GM10266 (cell line): ENCODE results near the gene FANCC.

ENCODE experiments used
- DNase-seq: peaks from one replicate; pipeline ENCODE4 v3.0.0; 2012; ENCODE audit errors: extremely low spot score
- TF ChIP-seq, protein P1 (sequence below): IDR thresholded peaks from 2 replicates; pipeline ENCODE4 v1.5.1; 2012; ENCODE audit warnings: mild to moderate bottlenecking, low read depth; ENCODE audit not compliant: control insufficient read depth, insufficient read depth; ENCODE audit errors: missing control alignments

The FANCC gene

DNA sequence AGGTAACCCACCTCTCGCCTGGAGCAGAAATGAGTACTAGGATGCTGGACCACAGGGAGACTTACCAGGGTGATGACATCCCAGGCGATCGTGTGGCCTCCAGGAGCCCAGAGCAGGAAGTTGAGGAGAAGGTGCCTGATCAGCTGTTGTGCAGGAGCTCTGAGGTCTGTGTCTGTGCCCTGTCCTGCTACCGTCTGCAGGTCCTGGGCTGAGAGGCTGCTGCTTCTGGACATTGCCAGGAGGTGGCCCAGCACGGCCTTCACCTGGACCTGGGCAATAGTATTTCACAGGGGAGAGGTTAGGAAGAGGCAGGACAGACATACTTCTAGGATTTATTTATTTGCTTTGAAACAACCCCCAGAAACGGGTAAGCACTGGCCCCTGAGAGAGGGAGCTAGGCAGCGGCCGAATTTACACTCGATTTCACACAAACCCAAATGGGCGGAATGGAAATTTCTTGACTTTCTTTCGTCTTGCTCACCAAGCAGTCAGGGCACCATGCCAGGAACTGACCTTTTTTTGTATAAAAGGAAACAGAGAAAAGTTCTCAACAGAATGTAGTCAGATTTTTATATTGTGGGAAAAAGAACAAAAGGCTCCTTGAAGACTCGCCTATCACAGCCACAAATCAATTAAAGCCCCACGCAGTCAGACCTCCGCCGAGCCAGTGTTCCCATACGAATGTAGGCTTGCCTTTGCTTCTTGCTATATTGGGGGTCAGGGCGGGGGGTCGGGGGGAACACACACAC, 210.3 kb downstream of the FANCC start:
- no peak for DNase-seq
- TF ChIP-seq, protein P1, sequence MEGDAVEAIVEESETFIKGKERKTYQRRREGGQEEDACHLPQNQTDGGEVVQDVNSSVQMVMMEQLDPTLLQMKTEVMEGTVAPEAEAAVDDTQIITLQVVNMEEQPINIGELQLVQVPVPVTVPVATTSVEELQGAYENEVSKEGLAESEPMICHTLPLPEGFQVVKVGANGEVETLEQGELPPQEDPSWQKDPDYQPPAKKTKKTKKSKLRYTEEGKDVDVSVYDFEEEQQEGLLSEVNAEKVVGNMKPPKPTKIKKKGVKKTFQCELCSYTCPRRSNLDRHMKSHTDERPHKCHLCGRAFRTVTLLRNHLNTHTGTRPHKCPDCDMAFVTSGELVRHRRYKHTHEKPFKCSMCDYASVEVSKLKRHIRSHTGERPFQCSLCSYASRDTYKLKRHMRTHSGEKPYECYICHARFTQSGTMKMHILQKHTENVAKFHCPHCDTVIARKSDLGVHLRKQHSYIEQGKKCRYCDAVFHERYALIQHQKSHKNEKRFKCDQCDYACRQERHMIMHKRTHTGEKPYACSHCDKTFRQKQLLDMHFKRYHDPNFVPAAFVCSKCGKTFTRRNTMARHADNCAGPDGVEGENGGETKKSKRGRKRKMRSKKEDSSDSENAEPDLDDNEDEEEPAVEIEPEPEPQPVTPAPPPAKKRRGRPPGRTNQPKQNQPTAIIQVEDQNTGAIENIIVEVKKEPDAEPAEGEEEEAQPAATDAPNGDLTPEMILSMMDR: no peak

DNA sequence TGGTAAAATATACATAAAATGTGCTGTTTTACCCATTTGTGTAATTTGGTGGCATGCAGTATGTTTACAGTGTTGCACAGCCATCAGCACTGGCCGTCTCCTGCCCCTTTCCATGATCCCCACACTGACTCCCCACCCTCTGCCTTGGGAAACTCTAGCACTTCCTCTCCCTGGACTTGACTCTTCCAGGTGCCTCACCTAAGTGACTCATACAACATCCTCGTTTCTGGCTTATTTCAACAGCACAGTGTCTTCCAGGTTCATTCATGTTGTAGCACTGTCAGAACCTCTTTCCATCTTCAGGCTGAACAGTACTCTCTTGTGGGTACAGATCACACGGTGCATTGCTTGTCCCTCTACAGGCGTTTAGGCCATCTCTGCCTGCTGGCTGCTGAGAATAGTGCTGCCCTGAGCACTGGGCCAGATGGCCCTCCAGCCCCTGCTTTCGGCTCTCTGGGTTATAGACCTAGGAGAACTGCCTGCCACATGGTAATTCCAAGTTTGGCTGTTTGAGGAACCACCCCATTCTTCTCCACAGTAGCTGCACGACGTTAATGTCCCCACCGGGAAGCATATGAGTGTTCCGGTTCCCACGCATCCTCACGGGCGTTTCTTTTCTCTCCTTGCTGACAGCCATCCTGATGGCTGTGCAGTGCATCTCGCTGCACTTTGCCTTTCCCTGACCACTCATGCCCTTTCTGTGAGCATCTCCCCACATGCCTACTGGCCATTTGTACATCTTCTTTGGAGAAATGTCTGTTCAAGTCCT, 211.8 kb downstream of the FANCC start:
- no peak for DNase-seq

DNA sequence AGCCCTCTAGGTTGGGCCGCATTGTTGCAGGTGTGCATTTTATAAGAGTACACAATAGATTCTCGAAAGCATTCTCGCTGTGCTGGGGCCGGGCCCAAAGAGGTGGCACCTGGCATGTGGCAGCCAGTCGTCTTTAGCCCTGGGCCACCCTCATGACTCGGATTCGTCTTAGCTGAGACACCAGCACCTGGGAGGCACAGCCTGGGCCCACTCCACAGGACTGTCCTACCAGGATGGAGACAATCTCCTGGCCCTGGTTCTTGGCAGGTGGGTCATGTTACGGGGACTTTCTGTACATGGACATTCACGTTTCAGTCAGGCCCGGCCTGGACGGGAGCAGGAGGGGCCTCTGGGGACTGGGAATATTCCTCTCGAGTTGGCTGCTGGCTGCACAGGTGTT, 212.5 kb downstream of the FANCC start:
- peak; percentile 10 for DNase-seq
- TF ChIP-seq, protein P1: no peak

More for the DNA sequence above, 211.8 kb downstream of the FANCC start:
- TF ChIP-seq, protein P1: no peak

DNA sequence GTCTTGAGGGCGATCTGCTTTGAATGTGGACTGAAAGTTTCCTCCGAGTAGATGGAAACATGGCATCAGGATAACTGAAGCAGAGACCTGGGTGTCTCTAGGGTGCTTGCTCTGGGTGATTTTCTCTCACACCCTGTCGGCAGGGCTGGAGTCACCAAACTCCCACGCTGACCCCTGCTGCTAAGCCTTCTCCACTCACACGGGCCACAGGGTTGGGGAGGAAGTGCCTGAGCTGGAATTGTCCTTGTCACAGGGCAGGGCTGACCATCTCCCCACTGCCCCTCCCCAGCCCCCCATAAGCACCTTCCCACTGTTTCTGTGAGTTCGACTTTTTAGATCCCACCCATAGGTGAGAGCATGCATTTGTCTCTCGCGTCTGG, 212.9 kb downstream of the FANCC start:
- TF ChIP-seq, protein P1: no peak
- DNase-seq: peak; percentile 6

DNA sequence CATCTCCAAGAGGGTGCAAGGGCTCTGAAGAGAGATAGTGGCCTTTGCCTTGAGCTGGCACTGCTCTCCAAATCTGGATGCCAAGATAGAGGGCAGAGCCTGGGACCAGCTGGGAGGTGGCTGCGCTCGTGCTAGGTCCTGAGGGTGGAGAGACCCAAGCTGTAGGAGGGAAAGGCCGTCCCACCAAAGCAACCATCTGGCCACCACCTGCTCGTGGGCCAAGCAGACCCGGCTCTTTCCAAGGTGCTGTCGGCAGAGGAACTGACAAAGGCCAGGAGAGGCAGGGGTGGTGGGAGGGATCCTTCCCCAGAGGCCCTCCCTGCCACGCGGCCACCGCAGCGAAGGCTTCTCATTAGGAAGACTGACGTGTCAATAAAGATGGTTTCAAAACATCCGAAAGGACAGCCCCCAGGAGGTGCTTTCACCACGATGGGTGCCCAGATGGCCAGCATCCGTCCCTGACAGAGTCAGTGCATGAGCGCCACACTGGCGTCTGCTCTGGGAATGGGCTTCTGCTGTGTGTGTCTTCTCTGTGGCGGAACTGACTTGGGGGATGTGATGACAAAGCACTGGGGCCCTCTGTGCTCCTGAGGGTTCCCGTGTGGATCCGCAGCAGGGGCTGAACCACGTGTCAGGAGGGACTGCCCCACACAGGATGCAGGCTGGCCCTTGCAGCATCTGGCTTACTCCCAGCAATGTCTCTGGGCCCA, 213.5 kb downstream of the FANCC start:
- DNase-seq: no peak
- TF ChIP-seq, protein P1: no peak

DNA sequence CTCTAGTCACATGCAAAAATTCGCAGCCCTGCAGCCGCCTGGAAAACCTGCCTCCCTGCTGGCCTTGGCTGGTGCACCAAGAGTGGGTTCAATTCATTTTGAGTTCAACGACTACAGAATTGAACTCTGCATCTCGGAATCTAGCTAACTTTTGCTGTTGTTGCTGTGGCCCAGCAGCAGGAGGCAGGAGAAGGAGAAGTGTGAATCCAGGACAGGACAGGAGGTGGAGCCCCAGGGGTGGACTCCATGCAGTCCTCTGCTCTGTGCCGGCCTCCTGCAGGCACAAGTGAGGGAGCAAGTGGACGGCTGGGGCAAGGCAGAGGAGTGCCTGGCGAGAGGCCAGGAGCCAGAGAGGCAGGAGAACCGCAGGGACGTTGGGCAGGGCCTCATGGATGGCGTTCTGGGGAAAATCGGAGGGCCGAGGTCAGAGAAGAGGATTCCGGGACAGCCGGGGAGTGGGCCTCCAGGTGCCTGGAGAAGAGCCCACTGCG, 214.2 kb downstream of the FANCC start:
- no peak for DNase-seq
- TF ChIP-seq, protein P1: no peak
